GM12878 (cell line): ENCODE results near the gene NFATC2.

Source experiments
- CHD2 ChIP-seq: IDR thresholded peaks from 2 replicates; pipeline ENCODE4 v1.6.1; 2011; ENCODE audit warnings: low read depth, low read length, improper control_type of control experiment, borderline replicate concordance
- CTCF ChIP-seq, 3 experiments: IDR thresholded peaks in 2 of 3; conservative IDR thresholded peaks in 1 of 3; 2 replicates each; pipeline ENCODE4 v1.5.1; 2011; ENCODE audit warnings: low read depth in 3 of 3, low read length in 3 of 3, mild to moderate bottlenecking in 3 of 3, control low read depth in 2 of 3, moderate library complexity in 2 of 3, inconsistent platforms in 1 of 3, mixed read lengths in 1 of 3; ENCODE audit not compliant: control insufficient read depth in 2 of 3, insufficient read depth in 1 of 3; ENCODE audit errors: extremely low read depth in 1 of 3
- E2F4 ChIP-seq: IDR thresholded peaks from 2 replicates; pipeline ENCODE4 v1.6.1; 2012; ENCODE audit warnings: low read depth, low read length, improper control_type of control experiment
- LARP7 ChIP-seq: fragments of 450-650 bp; IDR thresholded peaks from 2 replicates; pipeline ENCODE4 v1.6.1; 2017; ENCODE audit warnings: mild to moderate bottlenecking
- POLR2A ChIP-seq: IDR thresholded peaks from 2 replicates; pipeline ENCODE4 v1.6.1; 2011; ENCODE audit warnings: low read depth, mild to moderate bottlenecking, low read length
- POLR2AphosphoS5 ChIP-seq: IDR thresholded peaks from 2 replicates; pipeline ENCODE4 v1.6.1; 2011; ENCODE audit warnings: mild to moderate bottlenecking, low read length, inconsistent platforms
- ZBTB4 ChIP-seq: fragments of 450-650 bp; formaldehyde crosslinking; IDR thresholded peaks from 2 replicates; pipeline ENCODE4 v1.4.0; 2022; ENCODE audit warnings: mild to moderate bottlenecking, moderate library complexity
- ZNF24 ChIP-seq: fragments of 450-650 bp; IDR thresholded peaks from 2 replicates; pipeline ENCODE4 v1.6.1; 2017; ENCODE audit warnings: antibody characterized with exemption, mild to moderate bottlenecking

- no peak for TF ChIP-seq ZNF24
- TF ChIP-seq CHD2: no peak
- no peak for TF ChIP-seq CTCF (IDR thresholded peaks at IDR 0.05 in 2 of 3, conservative IDR thresholded peaks at IDR 0.05 in 1 of 3; ENCODE audit: control insufficient read depth in 2 of 3, extremely low read depth in 1 of 3, insufficient read depth in 1 of 3, low read depth in 3 of 3, low read length in 3 of 3)
- no peak for TF ChIP-seq ZBTB4 (CRISPR knock-in tag)
- no peak for TF ChIP-seq POLR2AphosphoS5
- no peak for TF ChIP-seq E2F4
- no peak for TF ChIP-seq LARP7
- no peak for TF ChIP-seq POLR2A
These were observed 28.9 kb upstream of the NFATC2 start for GRCh38 chr20:51571460-51571794.
